HL-60/S4 (cell line): ENCODE results near the gene IPO9.

ENCODE experiments used
- in situ Hi-C: fragments of 300-500 bp; cut with MboI; formaldehyde crosslinking; loops from 2 replicates; pipeline ENCODE4 v1.14.3; 2022; ENCODE audit warnings: low sequenced_read_pairs

IPO9 gene

GRCh38 chr1:201885531-201886075 lies 56.6 kb downstream of the IPO9 start:
- in situ Hi-C loops = loop anchor here (25.0 kb wide), 1 partner anchor 227 kb away; the partner anchor contains the start of gene GPR37L1

GRCh38 chr1:201886103-201886885 lies 57.3 kb downstream of the IPO9 start:
- in situ Hi-C loops = loop anchor here (25.0 kb wide), 1 partner anchor 226 kb away; the partner anchor contains the start of gene GPR37L1

- in situ Hi-C loops = loop anchor here (25.0 kb wide), 1 partner anchor 225 kb away; the partner anchor contains the start of gene GPR37L1
These were observed 58.3 kb downstream of the IPO9 start for GRCh38 chr1:201887116-201887866.

GRCh38 chr1:201888282-201889089 lies 59.5 kb downstream of the IPO9 start, which contains the start of gene SHISA4:
Gene SHISA4 (plus strand): TSS chr1:201888898. CDS start chr1:201888995, 97 bp downstream.
- in situ Hi-C loops = loop anchor here (25.0 kb wide), 1 partner anchor 224 kb away; the partner anchor contains the start of gene GPR37L1

- in situ Hi-C loops = loop anchor here (25.0 kb wide), 1 partner anchor 223 kb away; the partner anchor contains the start of gene GPR37L1
These were observed 60.4 kb downstream of the IPO9 start for GRCh38 chr1:201889090-201889968.

- in situ Hi-C loops = loop anchor here (10.0 to 25.0 kb wide), 2 partner anchors 85 to 222 kb away; partner anchors contain the start of gene GPR37L1
These were observed 61.3 kb downstream of the IPO9 start for GRCh38 chr1:201890223-201890622.

GRCh38 chr1:201890806-201891450 lies 62.0 kb downstream of the IPO9 start:
- in situ Hi-C loops = loop anchor here (10.0 to 25.0 kb wide), 2 partner anchors 84 to 221 kb away; partner anchors contain the start of gene GPR37L1

GRCh38 chr1:201891451-201892045 lies 62.6 kb downstream of the IPO9 start:
- in situ Hi-C loops = loop anchor here (10.0 to 25.0 kb wide), 2 partner anchors 83 to 221 kb away; partner anchors contain the start of gene GPR37L1

GRCh38 chr1:201892211-201892610 lies 63.3 kb downstream of the IPO9 start:
- in situ Hi-C loops = loop anchor here (10.0 to 25.0 kb wide), 2 partner anchors 83 to 220 kb away; partner anchors contain the start of gene GPR37L1

GRCh38 chr1:201893431-201893830 lies 64.5 kb downstream of the IPO9 start:
- in situ Hi-C loops = loop anchor here (10.0 to 25.0 kb wide), 2 partner anchors 81 to 219 kb away; partner anchors contain the start of gene GPR37L1

- in situ Hi-C loops = loop anchor here (10.0 to 25.0 kb wide), 2 partner anchors 80 to 218 kb away; partner anchors contain the start of gene GPR37L1
These were observed 65.6 kb downstream of the IPO9 start for GRCh38 chr1:201894343-201895119.

- in situ Hi-C loops = loop anchor here (10.0 to 25.0 kb wide), 2 partner anchors 80 to 217 kb away; partner anchors contain the start of gene GPR37L1
These were observed 66.2 kb downstream of the IPO9 start for GRCh38 chr1:201895120-201895665.

GRCh38 chr1:201895913-201896807 lies 67.2 kb downstream of the IPO9 start:
- in situ Hi-C loops = loop anchor here (10.0 to 25.0 kb wide), 2 partner anchors 79 to 216 kb away; partner anchors contain the start of gene GPR37L1

- in situ Hi-C loops = loop anchor here (10.0 to 25.0 kb wide), 2 partner anchors 78 to 215 kb away; partner anchors contain the start of gene GPR37L1
These were observed 68.0 kb downstream of the IPO9 start for GRCh38 chr1:201896951-201897391.

GRCh38 chr1:201898240-201898894 lies 69.4 kb downstream of the IPO9 start:
- in situ Hi-C loops = loop anchor here (10.0 to 25.0 kb wide), 2 partner anchors 76 to 214 kb away; partner anchors contain the start of gene GPR37L1
